Measurements from ENCODE around the gene SMARCAL1. TPM values are rescaled to one million over a fixed set of nuclear protein-coding genes. Genes with fewer than 3 reads are reported as not detected.

SMARCAL1 gene
- total and polyA plus RNA-seq, 2 of the 13 experiments (the other 11 are each of a cell fraction or from before 2014, with no cell fraction given) = 12.7 to 21.3 TPM

DNA sequence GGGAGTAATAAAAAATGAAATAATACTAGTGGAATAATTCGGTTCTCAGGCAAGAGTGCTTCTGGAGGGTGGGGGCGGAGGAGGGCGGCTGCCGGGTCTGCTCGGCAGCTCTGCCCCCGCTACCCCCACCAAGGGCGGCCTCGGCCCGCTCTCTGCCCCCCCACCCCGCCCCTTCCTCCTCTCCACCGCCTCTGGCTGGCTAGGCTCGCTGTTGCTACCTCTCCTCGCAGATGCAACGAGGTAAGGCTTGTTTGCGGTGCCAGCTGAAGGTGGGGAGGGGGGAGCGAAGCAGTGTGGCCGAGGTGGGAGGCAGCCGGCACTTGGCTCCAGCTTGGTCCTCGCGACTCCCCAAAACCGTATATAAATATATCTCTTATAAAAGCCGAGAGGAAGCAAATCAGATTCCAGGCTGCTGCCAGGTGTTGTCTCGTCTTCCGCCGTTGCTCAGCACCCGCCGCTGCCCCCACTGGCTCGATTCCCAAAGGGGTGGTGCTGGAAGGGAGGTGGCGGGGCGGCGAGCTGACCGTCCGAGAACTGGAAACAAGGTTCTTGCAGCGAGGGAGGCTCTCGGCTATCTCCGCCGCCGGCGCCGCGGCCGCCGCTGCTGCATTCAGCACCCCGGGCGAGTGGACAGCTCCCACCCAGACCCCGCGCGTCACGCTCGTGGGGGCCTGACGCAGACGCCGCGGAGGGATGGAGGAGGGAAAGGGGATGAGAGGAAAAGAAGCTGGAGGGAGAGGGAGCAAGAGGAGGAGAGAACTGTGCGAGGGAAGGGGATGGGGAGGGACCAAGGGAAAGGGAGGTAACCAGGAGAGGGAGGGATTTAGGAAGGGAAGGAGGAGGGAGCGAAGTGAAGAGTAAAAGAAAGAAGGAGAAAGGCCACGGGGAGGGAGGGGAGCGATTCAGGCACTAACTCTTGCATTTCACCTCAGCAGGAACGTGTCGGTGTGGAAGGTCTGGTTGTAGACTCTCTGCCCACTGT, 40.3 kb upstream of the SMARCAL1 start, which contains the start of gene MARCHF4 (continued):
- TF ChIP-seq ZNF773 (CRISPR knock-in tag; IDR thresholded peaks at IDR 0.05; ENCODE audit: borderline replicate concordance) (peak; percentile 96; the same call in 1 of the 2 replicates), ZNF362 (CRISPR knock-in tag; IDR thresholded peaks at IDR 0.05; ENCODE audit: borderline replicate concordance) (no peak), PRMT3 (CRISPR knock-in tag; IDR thresholded peaks at IDR 0.05; ENCODE audit: borderline replicate concordance, low read depth) (peak; percentile 93), ZNF282 (IDR thresholded peaks at IDR 0.05; ENCODE audit: partially characterized antibody) (no peak), NFYC (CRISPR knock-in tag; IDR thresholded peaks at IDR 0.05) (no peak; the same call in 1 of the 2 replicates), SRY (CRISPR knock-in tag; IDR thresholded peaks at IDR 0.05) (peak; percentile 99), MZF1 (CRISPR knock-in tag; IDR thresholded peaks at IDR 0.05; ENCODE audit: borderline replicate concordance) (no peak), HOMEZ (CRISPR knock-in tag; IDR thresholded peaks at IDR 0.05; ENCODE audit: low read depth) (no peak), ZNF232 (CRISPR knock-in tag; IDR thresholded peaks at IDR 0.05; ENCODE audit: borderline replicate concordance) (peak; percentile 98), ZNF878 (CRISPR knock-in tag; IDR thresholded peaks at IDR 0.05) (peak; percentile 97), FOXO1 (CRISPR knock-in tag; IDR thresholded peaks at IDR 0.05) (peak; percentile 80), ZNF530 (CRISPR knock-in tag; IDR thresholded peaks at IDR 0.05; ENCODE audit: low read depth) (0 out of 2 replicates have a peak, but pooled peaks have one; percentile 46), ZNF329 (CRISPR knock-in tag; IDR thresholded peaks at IDR 0.05; ENCODE audit: low read depth) (peak; percentile 87), NCOA1 (CRISPR knock-in tag; IDR thresholded peaks at IDR 0.05) (0 out of 2 replicates have a peak, but pooled peaks have one; percentile 38), ZSCAN22 (CRISPR knock-in tag; IDR thresholded peaks at IDR 0.05) (peak; percentile 72; the same call in 1 of the 2 replicates), RBM22 (optimal IDR thresholded peaks at IDR 0.05; ENCODE audit: low read length) (no peak), SAP130 (CRISPR knock-in tag; IDR thresholded peaks at IDR 0.05; ENCODE audit: low read depth) (peak; percentile 75), ZNF678 (CRISPR knock-in tag; IDR thresholded peaks at IDR 0.05) (peak; percentile 87; the same call in 1 of the 2 replicates), BCLAF1 (IDR thresholded peaks at IDR 0.05) (no peak), ZBTB8A (CRISPR knock-in tag; IDR thresholded peaks at IDR 0.05; ENCODE audit: borderline replicate concordance, low read depth) (no peak), USF2 (IDR thresholded peaks at IDR 0.05; ENCODE audit: low read depth, low read length) (no peak), USF2 (CRISPR knock-in tag; IDR thresholded peaks at IDR 0.05; ENCODE audit: borderline replicate concordance) (no peak)
